Endothelial cell of umbilical vein (primary cell): ENCODE results near the gene LIN7A. TPM values are rescaled to one million over a fixed set of nuclear protein-coding genes. Genes with fewer than 3 reads are reported as not detected.

ENCODE experiments used
- BruUV-seq: library from RNA; stranded (reverse); fragments of 400-500 nt; replicated peaks from 2 replicates; lab custom pipeline; 2021; lab: Mats Ljungman, UMichigan
- CTCF ChIA-PET: fragments of 300-600, 350-600 bp; sonication (Branson Sonifier 250); formaldehyde crosslinking; loops from one replicate; lab custom pipeline; 2021; ENCODE audit warnings: antibody characterized with exemption, inconsistent platforms; lab: Charles Lee
- POLR2A ChIA-PET: fragments of 300-600, 350-600 bp; sonication (Branson Sonifier 250); formaldehyde crosslinking; loops from one replicate; lab custom pipeline; 2021; ENCODE audit warnings: antibody characterized with exemption, inconsistent platforms; lab: Charles Lee
- DNase-seq: peaks from one replicate; pipeline ENCODE4 v3.0.0-alpha.2; 2011; ENCODE audit warnings: low read depth, low spot score
- FAIRE-seq: peaks from 2 replicates; lab custom pipeline; 2011; peaks lifted over from hg19 to GRCh38; lab: Jason Lieb, UNC
- H2AFZ ChIP-seq: 2 replicates; pipeline ENCODE4 v1.6.0; 2012; ENCODE audit warnings: low read depth, low read length, control low read depth, inconsistent platforms
- H3K27ac ChIP-seq: 2 replicates; pipeline ENCODE4 v1.5.1; 2011; ENCODE audit warnings: low read depth, mild to moderate bottlenecking, control low read depth, low read length, moderate library complexity; ENCODE audit not compliant: insufficient read depth
- H3K27me3 ChIP-seq, 2 experiments: 2 replicates each; pipeline versions ENCODE4 v1.6.0 to v1.6.1; 2011; ENCODE audit warnings: low read length in 2 of 2, mixed read lengths in 1 of 2; ENCODE audit not compliant: control insufficient read depth in 2 of 2, insufficient read depth in 2 of 2
- H3K36me3 ChIP-seq, 2 experiments: 2 replicates in 1 of 2; 3 replicates in 1 of 2; pipeline ENCODE4 v1.5.1; 2011; ENCODE audit warnings: low read length in 2 of 2, mild to moderate bottlenecking in 1 of 2, moderate library complexity in 1 of 2; ENCODE audit not compliant: control insufficient read depth in 2 of 2, insufficient read depth in 2 of 2; ENCODE audit errors: extremely low read depth in 1 of 2
- H3K4me1 ChIP-seq: 3 replicates; pipeline ENCODE4 v1.5.1; 2011; ENCODE audit warnings: mild to moderate bottlenecking, low read length; ENCODE audit not compliant: control insufficient read depth, insufficient read depth; ENCODE audit errors: extremely low read depth
- H3K4me2 ChIP-seq: 2 replicates; pipeline ENCODE4 v1.6.1; 2011; ENCODE audit warnings: low read length, control low read depth, mixed read lengths; ENCODE audit not compliant: insufficient read depth
- H3K4me3 ChIP-seq, 3 experiments: fragments of 200-600 bp in 1 of 3; sonication (generic), shearing (Covaris generic) in 1 of 3; replicated peaks in 1 of 3; 2 replicates each; pipeline ENCODE4 v1.5.1; 2011 to 2016; ENCODE audit warnings: control low read depth in 3 of 3, low read length in 3 of 3, mild to moderate bottlenecking in 2 of 3, inconsistent platforms in 1 of 3, low read depth in 1 of 3, moderate library complexity in 1 of 3; ENCODE audit not compliant: insufficient read depth in 1 of 3
- H3K79me2 ChIP-seq: 2 replicates; pipeline ENCODE4 v1.6.0; 2012; ENCODE audit warnings: low read length, inconsistent platforms; ENCODE audit not compliant: control insufficient read depth, insufficient read depth
- H3K9ac ChIP-seq: replicated peaks from 2 replicates; pipeline ENCODE3; 2011; ENCODE audit warnings: low read length, control low read depth; ENCODE audit not compliant: insufficient read depth; ENCODE audit errors: extremely low read depth
- H3K9me1 ChIP-seq: replicated peaks from 3 replicates; pipeline ENCODE4 v1.6.0; 2011; ENCODE audit warnings: mild to moderate bottlenecking, low read length; ENCODE audit not compliant: control insufficient read depth, insufficient read depth; ENCODE audit errors: extremely low read depth
- H3K9me3 ChIP-seq: replicated peaks from 2 replicates; pipeline ENCODE4 v1.5.1; 2012; ENCODE audit warnings: low read length, inconsistent platforms; ENCODE audit not compliant: control insufficient read depth, insufficient read depth
- H4K20me1 ChIP-seq: replicated peaks from 2 replicates; pipeline ENCODE3; 2011; ENCODE audit warnings: mild to moderate bottlenecking, low read length; ENCODE audit not compliant: control insufficient read depth, insufficient read depth; ENCODE audit errors: extremely low read depth
- CTCF ChIP-seq, 2 donors: IDR thresholded peaks; 1 replicate in 1 of 2; 2 replicates in 1 of 2; pipeline ENCODE4 v1.5.1; 2011; ENCODE audit warnings: low read length in 2 of 2, mild to moderate bottlenecking in 2 of 2, moderate library complexity in 2 of 2, control low read depth in 1 of 2, inconsistent platforms in 1 of 2, low read depth in 1 of 2; ENCODE audit not compliant: insufficient read depth in 1 of 2; ENCODE audit errors: extremely low read depth in 1 of 2
- EZH2 ChIP-seq: IDR thresholded peaks from 2 replicates; pipeline ENCODE4 v1.6.1; 2012; ENCODE audit warnings: borderline replicate concordance, low read depth, mild to moderate bottlenecking, moderate library complexity, low read length, inconsistent platforms; ENCODE audit not compliant: severe bottlenecking
- MAX ChIP-seq: IDR thresholded peaks from 2 replicates; pipeline ENCODE4 v1.6.1; 2011; ENCODE audit not compliant: insufficient read depth, insufficient read length
- MYC ChIP-seq: IDR thresholded peaks from one replicate; pipeline ENCODE4 v1.6.1; 2011; ENCODE audit warnings: mild to moderate bottlenecking, low read depth, low read length
- POLR2A ChIP-seq: IDR thresholded peaks from 2 replicates; pipeline ENCODE4 v1.6.1; 2012; ENCODE audit warnings: low read depth, mild to moderate bottlenecking, control low read depth, low read length
- POLR2AphosphoS5 ChIP-seq: IDR thresholded peaks from 2 replicates; pipeline ENCODE4 v1.6.1; 2012; ENCODE audit warnings: low read depth, mild to moderate bottlenecking, control low read depth, low read length, moderate library complexity; ENCODE audit not compliant: insufficient read depth
- dilution Hi-C: fragments of 300-500 bp; cut with MboI; formaldehyde crosslinking; loops from one replicate; pipeline ENCODE4 v1.15.0; 2019; ENCODE audit warnings: low sequenced_read_pairs; ENCODE audit not compliant: extremely low pct_ligation_motif_present
- intact Hi-C: fragments of 100-400 bp; cut with micrococcal nuclease; formaldehyde crosslinking; loops from one replicate; pipeline ENCODE4 v1.10.0; 2022
- polyA plus RNA-seq, 4 experiments: library from polyadenylated mRNA; depleted of rRNA in 3 of 4; stranded (reverse) in 3 of 4; unstranded in 1 of 4; fragments of >200 nt; gene quantifications; 2 replicates each; pipeline versions ENCODE4 v1.2.1 to v1.2.3, GENCODE V29; 2011 to 2012; ENCODE audit warnings: missing spikeins in 1 of 4
- total RNA-seq: library from RNA; stranded (reverse); gene quantifications from 2 replicates; pipeline ENCODE4 v1.2.3, GENCODE V29; 2021

LIN7A gene
- total and polyA plus RNA-seq, 2 donors (not counting 3 experiments of a cell fraction or from before 2014, with no cell fraction given): 1.6 to 4.3 TPM

GRCh38 chr12:80798281-80798680, 139.5 kb downstream of the LIN7A start:
- no peak for FAIRE-seq
- dilution Hi-C loops: no loop called here

More at GRCh38 chr12:80798281-80798680, 139.5 kb downstream of the LIN7A start:
- H3K9me3 ChIP-seq: no peaks in the 10 kb centered on the region
- no peaks in the 10 kb centered on the region for H3K4me1 ChIP-seq
- POLR2A ChIA-PET: no interaction called here
- no peak overlapping the region for H3K27ac ChIP-seq
- H3K9me1 ChIP-seq: no peaks in the 10 kb centered on the region
- no peaks in the 10 kb centered on the region for H3K36me3 ChIP-seq
- CTCF ChIA-PET: no interaction called here
- H4K20me1 ChIP-seq: no peaks in the 10 kb centered on the region
- no peak overlapping the region for H3K4me3 ChIP-seq
- intact Hi-C loops: no loop called here
- H3K27me3 ChIP-seq: no peaks in the 10 kb centered on the region
- H2AFZ ChIP-seq: no peak overlapping the region
- H3K4me2 ChIP-seq: no peak overlapping the region
- DNase-seq: no peak
- H3K79me2 ChIP-seq: no peaks in the 10 kb centered on the region
- no peak overlapping the region for H3K9ac ChIP-seq
- TF ChIP-seq EZH2 (no peak), POLR2AphosphoS5 (no peak), POLR2A (no peak), MAX (no peak), CTCF (IDR thresholded peaks at IDR 0.05; ENCODE audit: extremely low read depth in 1 of 2, insufficient read depth in 1 of 2, low read depth in 1 of 2, low read length in 2 of 2) (no peak), MYC (no peak)
- no TSS peak for BruUV-seq
